Fibroblast of upper back skin (primary cell): ENCODE measurements around the gene ZRSR2.

Experiments
- DNase-seq: peaks from one replicate; pipeline ENCODE4 v3.0.0-alpha.2; 2013

Gene ZRSR2

DNA sequence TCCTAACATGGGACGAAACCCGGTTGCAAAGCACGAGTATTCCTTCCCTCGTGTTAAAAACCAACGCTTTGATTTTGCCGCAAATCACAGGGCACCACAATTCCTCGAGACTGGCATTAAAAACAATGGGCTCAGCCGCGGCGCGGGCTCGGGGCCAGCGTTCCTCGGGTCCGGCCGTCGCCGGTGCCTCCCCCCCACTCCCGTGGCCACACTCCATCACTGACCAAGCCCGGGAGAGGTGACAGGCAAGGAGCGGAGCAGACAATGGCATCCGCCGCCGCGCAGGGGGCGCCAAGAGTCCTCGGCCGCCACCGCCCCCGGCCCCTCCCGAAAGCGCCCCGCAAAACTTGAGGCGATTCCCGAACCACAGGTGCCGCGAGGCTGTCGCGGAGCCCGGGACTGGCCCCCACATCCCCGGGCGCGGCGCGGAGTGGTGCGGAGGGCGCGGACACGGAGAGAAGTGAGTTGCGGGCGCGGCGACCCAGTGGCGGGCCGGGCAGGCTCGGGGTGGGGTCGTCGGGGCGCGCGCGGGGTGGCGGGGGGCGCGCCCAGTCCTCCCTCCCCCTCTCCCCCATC, 63.9 kb downstream of the ZRSR2 start:
- no peak for DNase-seq

GRCh38 chrX:15854712-15855567, 64.7 kb downstream of the ZRSR2 start, which contains the start of gene AP1S2:
Gene AP1S2 (minus strand): TSS chrX:15854813. CDS start chrX:15852524, 2,289 bp downstream.
- peak; percentile 90 for DNase-seq

DNA sequence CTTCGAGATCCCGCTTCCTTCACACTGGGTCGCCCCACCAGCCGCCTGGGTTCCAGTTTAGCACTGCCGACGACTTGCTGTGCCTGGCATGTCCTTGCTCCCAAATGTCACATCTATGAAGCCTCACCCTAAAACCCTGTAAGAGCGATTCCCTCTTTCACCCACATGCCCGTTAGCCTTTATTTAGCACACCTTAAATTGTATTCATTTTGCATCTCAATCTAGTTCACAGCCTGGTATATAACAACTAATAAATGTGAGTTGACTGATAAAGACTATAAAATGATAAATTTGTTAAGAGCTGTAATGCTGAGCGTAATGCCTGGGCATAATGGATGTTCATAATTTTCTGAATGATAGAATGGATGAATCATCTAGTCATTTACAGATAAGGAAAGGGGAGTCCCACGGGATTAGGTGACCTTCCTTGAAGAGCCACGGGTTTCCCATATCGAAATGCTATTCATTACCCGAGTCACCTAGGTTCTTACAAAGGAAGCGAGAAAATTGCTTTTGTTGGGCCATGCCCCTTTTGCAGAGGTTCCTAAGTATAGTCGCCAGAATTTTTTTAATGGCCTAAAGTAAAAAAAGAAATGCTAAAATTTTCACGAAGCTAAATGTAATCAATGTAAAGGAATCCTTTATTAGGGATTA, 65.4 kb downstream of the ZRSR2 start:
- DNase-seq: no peak

DNA sequence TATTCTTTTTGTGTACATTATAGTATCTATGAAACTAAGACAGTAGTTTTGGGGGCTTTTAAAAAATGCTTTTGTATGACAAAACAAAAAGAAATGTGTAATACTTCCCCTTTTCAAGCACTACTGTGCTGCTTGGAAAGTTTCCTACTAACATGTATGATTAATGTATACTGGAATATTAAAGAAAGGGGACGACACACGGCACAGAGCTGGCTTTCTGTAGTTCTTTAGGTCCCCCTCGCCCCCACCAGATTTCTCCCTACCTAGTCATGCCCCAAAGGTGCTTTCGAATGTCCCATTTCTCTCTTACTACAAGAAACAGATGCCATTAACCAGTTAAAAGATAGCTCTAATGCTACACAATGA, 65.9 kb downstream of the ZRSR2 start:
- no peak for DNase-seq

- DNase-seq: no peak
Measured at GRCh38 chrX:15856636-15857035, 66.4 kb downstream of the ZRSR2 start.

DNA sequence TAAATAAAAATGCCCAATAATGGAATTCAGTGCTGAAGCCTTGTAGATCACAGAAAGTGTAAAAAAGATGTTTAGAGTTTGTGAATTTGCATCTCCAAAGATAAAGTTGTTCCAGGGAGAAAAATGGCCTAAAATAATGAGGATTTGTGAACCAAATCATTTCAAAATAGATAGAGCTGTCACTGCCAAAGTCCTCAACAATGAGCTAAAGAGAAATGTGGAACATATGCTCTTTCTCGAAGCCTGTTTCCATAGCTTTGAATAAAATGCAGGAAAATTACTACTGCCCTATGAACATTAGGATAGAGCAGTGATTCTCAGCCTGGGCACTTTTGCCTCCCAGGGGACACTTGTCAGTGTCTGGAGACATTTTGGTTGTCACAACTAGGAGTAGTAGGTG, 67.8 kb downstream of the ZRSR2 start:
- DNase-seq: no peak

- DNase-seq: no peak
Measured at GRCh38 chrX:15860921-15861320, 70.6 kb downstream of the ZRSR2 start.

- no peak for DNase-seq
Measured at GRCh38 chrX:15864023-15864422, 73.7 kb downstream of the ZRSR2 start.

DNA sequence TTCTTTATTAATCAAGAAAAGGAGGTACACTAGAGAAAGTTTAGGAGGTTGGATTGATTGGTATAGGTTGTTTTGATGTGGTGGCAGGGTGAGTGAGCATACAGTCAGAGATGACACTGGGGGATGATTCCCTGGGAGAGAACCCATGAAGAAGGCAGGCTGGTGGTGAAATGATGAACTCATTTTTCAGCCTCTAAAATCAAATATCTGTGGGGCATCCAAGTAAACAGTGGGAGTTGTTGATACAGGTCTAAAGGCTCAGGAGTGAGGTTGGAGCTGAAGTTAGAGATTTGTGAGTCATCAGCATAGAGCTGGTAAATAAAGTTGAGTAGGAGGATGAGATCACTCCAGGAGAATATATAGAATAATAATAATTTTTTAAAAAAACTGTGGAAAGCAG, 74.3 kb downstream of the ZRSR2 start:
- no peak for DNase-seq

GRCh38 chrX:15866147-15866546, 75.9 kb downstream of the ZRSR2 start:
- DNase-seq: no peak

- DNase-seq: no peak
Measured at GRCh38 chrX:15869695-15870094, 79.4 kb downstream of the ZRSR2 start.

GRCh38 chrX:15870310-15870709, 80.0 kb downstream of the ZRSR2 start:
- no peak for DNase-seq
